Tongue (tissue), 2 donors: ENCODE data around the gene SAPCD2. TPM values are rescaled to one million over a fixed set of nuclear protein-coding genes. Genes with fewer than 3 reads are reported as not detected.
"Not testable (repeated sequence)": the region's sequence is repeated elsewhere in the genome, so short reads cannot be mapped to it uniquely, and the experiment has no call there.

Experiments used
- DNase-seq: peaks from one replicate; pipeline ENCODE4 v3.0.0-alpha.2; 2015
- total RNA-seq: library from RNA; depleted of rRNA; stranded (reverse); fragments of >200 nt; gene quantifications from one replicate; pipeline ENCODE4 v1.2.3, GENCODE V29; 2014

Gene SAPCD2
- total RNA-seq, 1 donor from 2014 or later, result 5.6 TPM

DNA sequence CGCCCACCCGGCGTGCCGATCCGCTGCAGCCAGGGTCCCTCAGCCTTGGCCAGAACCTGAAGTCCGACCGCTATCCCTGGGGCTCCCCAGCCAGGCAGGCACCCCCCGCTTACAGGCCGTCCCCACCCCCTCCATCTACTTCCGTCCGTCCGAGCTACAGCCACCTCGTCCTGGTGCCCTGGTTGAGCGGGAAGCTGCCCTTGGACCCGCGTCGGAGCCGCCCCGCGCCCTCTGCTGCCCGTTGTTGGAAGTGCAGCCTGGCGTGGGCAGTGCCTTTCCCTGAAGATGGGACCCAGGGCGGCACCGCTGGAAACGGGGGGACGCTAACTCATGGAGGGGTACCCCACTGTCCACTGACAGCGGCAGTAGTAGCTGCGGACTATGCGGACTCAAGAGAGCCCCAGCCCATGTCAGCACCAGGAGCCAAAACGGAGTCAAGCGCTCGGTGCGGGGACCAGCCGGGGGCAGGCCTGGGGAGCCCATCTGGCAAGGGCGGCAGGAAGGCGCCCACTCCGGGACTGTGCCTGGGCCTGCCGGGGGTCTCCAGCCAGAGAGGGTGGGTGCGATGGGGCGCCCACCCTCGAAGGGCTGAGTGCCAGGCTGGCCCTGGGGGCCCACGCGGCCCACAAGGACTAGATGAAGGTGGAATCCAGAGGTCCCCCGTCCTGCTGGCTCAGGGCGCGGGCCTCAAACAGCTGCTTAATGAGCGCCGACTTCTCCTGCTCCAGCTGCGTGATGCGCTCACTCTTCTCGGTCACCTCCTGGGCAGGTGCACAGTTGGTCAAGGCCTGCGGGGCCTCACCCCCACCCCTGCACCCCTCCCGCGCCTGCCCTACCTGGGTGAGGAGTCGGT lies 6.1 kb downstream of the SAPCD2 start:
- DNase-seq, result peak; percentile 69

DNA sequence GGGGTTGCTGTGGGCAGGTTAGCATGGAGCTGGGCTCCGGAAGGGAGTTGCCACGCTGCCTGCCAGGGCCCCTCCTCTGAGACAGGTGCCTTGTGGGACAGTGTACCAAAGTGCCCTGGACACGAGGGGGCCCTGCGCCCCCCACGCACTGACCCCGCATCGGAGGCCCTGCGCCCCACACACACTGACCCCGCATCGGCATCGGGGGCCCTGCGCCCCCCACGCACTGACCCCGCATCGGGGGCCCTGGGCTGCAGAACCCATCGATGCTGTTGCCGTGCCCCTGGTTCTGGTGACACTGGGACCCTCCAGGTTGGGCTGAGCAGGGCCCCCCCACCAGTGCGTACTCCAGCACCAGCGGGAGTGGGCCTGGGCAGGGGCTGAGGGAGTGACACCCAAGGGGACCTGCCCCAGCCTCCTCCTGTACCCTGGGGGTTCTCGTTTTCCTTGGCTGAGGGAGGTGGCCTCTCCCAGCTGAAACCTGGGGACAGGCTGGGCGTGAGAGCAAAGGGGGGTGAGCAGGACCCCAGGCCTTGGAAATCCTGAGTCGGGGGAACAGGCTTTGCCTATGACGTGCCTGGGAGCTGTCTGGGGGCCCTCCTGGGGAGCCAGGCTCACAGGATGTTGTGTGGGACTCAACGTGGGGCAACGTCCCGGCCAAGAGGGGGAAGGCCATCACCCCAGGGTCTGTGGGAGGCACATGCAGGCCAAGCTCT lies 6.9 kb downstream of the SAPCD2 start:
- DNase-seq, result no peak

DNA sequence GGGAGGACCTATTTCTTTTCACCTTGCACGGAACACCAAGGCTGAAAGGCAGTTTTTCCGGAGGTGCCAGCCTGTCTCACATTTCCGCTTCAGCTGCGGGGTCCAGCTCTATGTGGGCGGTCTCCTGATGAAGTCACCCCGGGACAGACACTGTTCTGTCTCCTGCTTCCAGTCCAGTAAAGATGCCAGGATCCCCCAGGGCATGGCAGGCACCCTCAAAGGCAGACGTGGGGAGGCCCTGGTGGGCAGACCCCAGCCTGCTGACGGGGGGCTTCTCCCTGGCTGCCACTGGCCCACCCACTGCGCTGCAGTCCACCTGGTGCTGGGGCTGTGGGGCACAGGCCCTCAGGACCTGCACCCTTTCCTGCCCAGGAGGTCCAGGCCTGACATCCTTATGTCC lies 7.6 kb downstream of the SAPCD2 start:
- DNase-seq, result not testable (repeated sequence)

DNA sequence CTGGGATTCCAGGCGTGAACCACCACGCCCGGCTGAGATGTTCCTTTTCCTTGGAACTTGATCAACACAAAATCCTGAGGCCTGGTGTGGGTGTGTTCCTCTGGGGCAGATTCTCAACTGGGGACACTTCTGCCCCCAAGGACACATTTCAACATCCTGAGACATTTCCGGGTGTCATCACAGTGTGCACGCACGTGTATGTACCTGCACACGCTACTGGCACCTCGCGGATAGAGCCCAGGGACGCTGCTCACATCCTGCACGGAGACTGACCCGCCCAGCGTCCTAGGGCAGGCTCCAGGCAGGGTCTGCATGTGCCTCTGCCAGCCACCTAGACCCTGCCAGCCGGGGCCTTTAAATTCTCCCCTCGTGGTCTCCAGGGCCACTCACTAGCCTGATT lies 8.0 kb downstream of the SAPCD2 start:
- DNase-seq, result no peak

DNA sequence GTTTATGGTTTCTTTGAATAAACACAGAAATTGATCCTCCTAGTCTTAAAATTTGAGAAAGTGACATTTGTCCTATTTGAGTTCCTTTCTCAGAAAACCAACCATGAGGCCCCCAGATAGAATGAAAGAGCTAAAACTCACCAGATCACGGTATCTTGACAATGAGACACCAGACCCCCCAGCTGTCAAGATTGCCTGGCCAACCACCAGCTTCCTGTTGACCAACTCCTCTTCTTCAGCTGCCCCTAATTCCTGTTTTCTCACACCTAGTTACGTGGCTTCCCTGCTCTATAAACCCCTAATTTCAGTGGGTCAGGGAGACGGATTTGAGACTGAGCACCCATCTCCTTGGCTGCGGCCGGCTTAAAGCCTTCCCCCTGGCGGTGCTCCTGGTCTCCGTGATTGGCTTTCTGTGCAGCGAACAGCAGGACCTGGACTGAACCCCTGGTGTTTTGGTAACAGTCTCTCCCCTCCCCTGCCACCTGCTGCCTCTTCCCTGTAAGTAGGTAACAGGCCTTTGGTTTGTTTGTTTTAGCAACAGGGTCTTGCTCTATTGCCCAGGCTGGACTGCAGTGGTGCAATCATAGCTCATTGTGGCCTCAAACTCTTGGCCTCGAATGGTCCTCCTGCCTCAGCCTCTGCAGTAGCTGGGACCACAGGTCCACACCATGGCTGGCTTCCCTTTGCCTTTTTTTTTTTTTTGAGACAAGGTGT lies 11.7 kb downstream of the SAPCD2 start:
- DNase-seq, result no peak

DNA sequence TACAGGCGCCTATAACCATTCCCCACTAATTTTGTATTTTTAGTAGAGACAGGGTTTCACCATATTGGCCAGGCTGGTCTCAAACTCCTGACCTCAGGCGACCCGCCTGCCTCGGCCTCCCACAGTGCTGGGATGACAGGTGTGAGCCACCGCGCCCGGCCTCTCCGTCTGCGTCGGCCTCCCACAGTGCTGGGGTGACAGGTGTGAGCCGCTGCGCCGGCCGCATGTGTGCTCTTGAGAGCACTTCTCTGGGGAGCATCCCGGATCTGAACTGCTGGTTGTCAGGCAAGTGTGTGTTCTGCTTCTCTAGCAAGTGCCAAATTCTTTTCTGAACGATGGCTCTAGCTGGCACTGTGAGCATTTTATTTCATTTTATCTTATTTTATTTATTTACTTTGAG lies 12.8 kb downstream of the SAPCD2 start:
- peak; percentile 71 for DNase-seq

DNA sequence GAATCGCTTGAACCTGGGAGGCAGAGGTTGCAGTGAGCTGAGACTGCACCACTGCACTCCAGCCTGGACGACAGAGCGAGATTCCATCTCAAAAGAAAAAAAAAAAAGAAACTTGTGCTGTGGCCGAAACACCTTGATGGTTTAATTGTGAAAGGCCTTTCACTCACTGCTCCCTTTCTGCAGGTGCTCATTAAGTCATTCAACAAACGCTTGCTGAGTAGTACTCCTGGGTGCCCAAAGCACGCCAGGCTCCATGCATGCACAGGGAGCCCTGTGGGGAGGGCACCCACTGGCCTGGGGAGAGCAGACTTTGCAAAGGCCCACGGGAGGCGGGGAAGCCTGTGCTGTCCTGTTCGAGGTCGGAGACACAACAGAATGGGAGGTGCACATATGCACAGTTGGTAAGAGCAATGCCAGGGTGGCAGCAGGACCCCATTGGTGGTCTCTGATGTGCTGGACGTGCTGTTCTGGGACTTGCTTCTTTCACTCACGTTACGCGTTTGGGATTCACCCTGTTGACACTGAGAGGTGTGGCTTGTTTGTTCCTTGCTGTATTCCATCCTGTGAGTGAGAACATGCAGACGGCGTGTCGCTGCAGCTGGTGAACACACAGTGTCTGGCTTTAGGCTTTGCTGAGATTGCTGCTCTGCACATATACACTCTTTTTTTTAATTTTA lies 13.5 kb downstream of the SAPCD2 start:
- DNase-seq, result peak; percentile 75

DNA sequence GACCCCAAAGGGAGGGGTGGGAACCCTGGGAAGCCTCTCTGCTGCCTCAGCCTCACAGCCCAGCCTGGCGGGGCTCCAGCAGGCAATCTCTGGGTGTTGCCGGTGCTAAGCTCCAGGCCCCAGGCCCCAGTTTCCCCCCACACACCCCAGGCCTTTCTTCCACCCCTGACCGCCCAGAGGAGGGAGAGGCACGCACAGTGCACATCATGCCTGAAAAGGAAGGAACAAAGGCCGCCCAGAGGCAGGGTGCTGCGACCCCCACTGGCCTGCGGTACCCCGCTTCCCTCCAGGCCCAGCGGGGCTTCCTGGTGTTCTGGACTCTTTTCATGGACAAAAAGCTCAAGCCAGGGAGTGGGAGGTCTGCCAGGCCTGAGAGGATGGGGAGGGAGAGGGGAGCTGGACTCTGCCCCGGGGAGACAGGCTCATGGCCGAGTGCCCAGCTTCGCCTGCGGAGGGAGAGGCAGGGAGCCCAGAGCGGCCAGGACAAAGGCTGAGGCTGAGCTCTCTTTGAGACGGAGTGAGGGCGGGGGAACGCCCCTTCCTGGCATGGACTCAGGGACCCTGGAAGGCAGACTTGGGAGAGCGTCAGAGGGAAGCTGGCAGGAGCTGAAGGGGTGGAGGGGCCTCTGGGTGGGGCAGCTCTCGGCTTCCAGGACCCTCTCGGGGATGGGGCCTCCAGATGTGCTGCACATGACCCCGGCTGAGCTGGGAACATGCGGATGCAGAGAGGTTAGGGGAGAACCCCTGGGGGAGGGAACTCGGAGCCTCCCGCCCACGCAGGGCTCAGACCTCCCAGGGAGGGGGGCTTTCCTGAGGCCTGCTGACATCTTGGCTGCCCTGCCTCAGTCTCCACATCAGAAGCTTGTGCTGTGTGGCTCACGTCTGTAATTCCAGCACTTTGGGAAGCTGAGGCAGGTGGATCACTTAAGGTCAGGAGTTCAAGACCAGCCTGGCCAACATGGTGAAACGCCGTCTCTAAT lies 14.7 kb downstream of the SAPCD2 start:
- DNase-seq, result peak; percentile 95

DNA sequence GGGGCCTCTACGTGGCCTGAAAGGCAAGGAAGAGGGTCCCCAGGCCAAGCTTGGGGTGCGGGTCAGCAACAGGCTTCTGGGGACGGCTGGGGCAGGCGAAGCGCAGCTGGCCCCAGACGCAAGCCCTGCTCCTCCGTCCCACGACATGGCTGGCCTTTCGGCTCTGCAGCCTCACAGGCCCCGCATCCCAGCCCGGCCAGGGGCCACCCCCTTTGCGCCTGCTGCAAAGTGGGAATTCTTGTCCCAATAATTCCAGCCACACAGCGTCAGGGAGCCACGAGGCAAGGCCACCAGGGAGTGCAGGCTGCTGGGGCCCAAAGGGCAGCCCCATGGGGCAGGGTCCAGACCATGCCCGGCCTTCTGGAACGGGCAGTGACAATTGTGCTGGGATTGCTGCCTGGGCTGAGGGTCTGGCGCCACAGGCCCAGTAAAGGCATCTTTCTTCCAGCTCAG lies 15.4 kb downstream of the SAPCD2 start:
- no peak for DNase-seq

DNA sequence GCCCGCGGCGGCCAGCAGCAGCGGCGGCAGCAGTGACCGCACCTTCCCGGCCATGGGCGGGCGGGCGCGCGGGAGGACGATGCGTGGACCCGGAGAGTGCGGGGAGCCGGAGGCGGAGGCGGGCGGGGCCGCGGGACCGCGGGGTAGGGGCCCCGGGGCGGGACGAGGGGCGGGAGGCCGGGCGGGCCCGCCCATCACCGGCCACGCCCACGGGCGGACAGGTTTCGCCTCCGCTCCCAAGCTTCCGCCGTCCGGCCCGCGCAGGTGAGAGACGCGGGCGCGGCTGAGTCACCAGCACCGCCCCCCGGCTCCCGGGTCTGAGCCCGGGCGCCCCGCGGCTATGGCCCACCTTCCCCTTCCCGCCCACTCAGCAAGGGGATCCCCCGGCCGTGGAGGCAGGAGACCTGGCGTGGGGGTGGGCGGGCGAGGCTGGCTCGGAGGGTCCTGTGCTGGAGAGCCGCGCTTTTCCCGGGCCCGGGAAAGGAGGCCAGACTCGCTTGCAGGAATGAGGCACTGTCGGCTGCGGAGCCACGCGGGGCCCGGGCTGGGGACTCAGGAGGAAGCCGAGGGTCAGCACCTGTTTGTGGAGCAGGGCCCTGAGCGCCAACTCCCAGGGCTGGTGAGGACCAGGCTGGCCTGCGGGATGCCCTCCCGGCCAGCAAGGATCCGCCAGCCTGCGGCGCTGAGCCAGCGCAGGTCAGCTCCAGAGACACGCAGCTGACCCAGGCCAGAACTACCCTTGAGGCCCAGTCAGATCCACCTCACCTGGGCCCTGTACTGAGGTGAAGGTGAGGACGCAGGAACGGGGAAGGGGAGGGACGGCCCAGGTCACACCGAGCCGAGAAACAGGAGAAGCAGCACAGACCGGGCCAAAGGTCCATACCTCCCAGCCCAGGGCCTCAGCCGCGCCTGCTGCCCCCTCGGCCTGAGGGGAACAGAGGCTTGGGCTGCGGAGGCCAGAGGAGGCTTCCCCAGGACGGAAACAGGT lies 16.1 kb downstream of the SAPCD2 start, which contains the start of gene ENTPD2:
Gene ENTPD2 (minus strand): TSS at position 118 of the 988 bp plus-strand sequence. CDS start 64 bp downstream, at position 54.
- DNase-seq, result no peak

DNA sequence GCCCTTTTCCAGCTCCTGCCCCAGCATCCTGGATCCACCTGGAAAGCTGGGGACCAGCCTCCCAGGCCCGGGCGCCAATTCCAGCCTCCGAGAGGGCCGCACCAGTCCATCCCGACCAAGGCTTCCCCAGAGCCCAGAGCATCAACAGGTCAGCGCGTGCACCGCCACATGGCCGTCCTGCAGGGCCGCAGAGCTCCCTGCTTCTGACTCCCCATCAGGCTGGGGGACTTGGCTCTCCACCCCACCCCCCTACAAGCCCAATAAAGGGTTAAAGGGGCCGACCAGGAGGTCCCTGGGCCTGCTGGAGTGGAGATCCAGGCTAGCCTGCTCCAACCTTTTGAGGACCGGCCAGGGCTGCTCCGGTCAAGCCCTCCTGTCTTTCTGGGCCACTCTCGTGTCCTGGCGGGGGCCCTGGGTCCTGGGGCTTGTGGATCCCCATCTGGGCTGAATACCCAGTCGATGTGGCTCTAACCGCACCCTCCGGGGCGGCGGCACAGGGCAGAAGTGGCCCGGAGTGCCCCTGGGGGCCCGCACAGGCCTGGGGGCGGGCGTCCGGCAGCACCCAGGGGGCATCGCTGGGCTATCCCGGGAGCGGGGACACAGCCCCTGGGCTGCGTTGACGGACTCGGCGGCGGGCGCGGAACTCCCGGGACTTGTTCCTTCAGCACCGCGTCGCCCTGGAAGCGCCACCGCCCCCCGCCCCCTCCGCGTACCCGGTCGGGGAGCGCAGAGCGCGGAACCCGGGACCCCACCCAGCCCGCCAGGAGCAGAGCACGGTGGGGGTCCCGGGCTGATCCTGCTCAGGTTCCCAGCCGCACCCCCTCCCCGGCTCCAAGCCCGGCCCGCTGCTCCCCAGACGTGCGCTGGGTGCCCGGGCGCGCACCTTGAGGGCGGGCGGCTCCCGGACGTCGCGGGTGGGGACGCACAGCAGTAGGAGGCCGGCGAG lies 17.1 kb downstream of the SAPCD2 start:
- DNase-seq, result no peak

DNA sequence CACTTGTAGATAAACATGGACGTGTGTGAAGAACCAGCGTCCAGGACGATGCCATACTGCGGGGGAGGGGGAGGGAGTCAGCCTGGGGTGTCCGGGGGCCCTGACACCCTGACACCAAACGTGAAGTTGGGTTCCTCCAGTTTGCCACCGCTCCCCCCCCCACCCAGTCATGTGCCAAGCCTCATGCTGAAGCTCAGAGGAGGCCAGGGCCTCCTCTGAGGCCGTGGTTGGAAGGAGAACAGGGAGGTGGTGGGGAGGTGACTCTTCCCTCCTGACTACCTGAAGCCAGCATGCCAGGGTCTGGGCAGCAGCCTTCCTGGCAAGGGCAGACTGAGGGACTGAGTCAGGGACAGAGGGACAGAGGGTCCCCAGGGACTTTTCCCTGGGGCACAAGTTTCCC lies 18.1 kb downstream of the SAPCD2 start:
- DNase-seq, result no peak

DNA sequence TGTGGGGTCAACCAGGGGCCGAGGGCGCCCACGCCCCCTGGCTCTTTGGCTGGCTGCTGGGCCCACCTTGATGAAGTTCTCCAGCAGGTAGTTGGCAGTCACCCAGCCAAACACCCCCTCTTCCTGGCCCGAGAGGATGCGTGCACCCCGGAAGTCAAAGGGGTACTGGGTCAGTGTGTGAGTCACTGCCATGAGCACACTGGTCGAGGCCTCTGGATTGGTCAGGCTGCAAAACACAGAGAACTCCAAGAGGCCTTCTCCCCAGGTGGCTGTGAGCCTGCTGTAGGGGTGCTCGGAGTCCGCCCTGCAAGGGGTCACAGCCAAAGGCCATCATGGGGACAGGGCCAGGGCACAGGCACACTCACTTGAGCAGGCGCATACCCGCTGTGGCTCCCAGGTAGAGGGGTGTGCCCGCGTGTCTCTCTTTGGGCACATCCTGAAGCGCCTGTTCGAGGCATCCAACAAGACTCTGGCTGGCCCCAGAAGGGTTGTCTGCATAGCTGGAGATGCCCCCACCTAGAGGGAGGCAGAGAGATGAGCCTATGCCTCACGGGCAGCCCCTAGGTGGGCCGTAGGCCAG lies 19.1 kb downstream of the SAPCD2 start:
- no peak for DNase-seq

DNA sequence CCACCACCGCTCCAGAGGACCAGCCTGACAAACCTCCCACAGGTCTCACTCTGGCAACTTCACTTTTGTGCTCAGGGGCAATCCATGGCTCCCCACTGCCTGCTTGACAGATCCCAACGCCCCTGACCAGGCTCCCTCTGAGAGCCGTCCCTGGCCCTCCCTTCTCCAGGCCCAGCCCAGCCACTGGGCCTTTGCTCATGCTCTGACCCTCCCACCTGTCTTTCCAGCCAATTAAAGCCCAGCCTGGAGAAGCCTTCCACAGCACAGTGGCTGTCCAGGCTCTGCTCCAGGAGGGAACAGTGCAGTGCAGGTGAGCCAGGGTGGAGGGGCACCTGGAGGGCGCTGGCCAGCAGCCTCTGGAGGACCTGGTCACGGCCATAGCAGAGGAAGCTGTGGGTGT lies 19.8 kb downstream of the SAPCD2 start:
- no peak for DNase-seq

DNA sequence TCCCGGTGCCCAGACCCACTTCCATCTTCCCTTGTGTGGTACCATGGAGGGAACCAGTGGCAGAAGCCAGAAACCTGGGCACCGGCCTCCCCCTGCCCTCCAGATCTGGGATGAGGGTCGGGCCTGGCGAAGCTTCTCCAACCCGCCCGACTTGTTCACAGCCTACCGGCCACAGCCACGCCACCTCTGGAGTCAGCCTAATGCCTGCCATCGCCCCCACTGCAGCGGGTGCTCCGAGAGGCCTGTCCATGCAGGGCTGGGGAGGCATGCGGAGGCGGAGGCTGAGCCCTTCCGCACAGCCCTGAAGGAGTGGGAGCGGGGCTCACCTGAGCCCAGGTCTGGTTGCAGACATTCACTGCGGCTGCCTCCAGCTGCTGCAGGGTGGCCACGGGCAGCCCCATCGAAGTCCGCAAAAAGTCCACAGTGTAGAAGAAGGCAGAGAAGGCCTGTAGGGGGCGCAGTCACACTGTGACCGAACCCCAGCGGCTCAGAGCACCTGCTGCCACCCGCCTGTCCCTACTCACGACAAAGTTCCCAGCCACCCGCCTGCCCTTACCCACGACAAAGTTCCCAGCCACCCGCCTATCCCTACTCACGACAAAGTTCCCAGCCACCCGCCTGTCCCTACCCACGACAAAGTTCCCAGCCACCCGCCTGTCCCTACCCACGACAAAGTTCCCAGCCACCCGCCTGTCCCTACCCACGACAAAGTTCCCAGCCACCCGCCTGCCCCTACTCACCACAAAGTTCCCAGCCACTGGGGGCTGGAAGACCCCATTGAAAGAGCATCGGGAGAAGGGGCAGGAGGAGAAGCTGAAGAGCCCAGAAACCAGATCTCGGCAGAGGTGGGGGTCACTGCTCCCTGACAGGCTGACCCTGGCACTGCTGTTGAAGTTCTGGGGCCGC lies 20.6 kb downstream of the SAPCD2 start:
- peak; percentile 75 for DNase-seq

DNA sequence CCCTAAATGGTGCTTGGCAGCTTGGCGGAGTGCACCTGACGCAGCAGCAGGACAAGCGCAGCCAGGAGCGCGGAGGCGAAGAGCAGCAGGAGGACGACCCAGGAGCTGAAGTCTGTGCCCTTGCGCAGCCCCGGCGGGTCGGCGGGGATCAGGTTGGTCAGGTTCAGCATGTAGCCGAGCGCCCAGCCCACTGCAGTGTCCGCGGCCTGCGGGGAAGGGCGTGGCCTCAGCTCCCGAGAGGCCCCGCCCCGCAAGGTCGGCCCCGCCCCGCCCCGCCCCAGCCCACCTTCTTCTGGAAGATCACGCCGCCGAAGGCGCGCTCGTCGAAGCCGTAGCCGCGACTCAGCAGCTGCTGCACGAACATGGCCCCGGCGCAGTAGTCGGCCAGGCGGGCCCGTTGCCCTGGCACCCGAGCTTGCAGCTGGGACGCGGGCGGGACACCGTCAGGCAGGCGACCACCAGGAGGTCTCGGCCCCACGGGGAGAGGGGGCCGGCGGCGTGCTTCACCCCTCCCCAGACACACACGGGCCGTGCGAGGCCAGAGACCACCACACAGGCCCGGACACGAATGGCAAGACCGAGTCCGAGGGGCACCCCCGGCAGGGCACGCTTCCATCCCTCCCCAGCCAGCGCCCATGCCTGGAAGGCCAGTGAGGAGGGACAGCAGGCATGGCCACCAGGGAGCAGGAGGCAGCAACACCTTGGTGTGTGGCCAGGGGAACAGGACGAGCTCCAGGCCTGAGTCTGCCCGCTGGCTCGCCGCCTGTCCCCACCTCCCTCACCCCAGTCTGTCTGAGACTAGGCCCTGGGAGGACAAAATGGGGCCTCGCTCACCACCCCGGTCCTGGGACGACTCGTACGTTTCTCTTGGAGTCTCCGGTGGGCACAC lies 21.5 kb downstream of the SAPCD2 start:
- peak; percentile 38 for DNase-seq
